ENCODE measurements around the gene BCAR1.

Gene BCAR1

GRCh38 chr16:75264457-75264998, 13.1 kb upstream of the BCAR1 start:
- no peak for DNase-seq (ENCODE audit: low read depth, low spot score)
- H3K4me1 ChIP-seq (ENCODE audit: insufficient read depth, insufficient read length) = peaks cover 55% of the 10 kb centered on the region
- TF ChIP-seq ZNF274 (IDR thresholded peaks at IDR 0.05; ENCODE audit: low read depth, low read length) = no peak
- no peak for TF ChIP-seq SUZ12 (IDR thresholded peaks at IDR 0.05; ENCODE audit: extremely low read depth, insufficient read depth, insufficient read length)
- TF ChIP-seq YY1 (IDR thresholded peaks at IDR 0.05; ENCODE audit: insufficient read depth, insufficient read length) = no peak
- H3K36me3 ChIP-seq (ENCODE audit: insufficient read depth, insufficient read length, low read length) = peaks cover 46% of the 10 kb centered on the region
- H3K9ac ChIP-seq (ENCODE audit: insufficient read length, low read depth) = peak overlapping the region; percentile 93
- H3K27me3 ChIP-seq (ENCODE audit: insufficient read depth, insufficient read length) = peaks cover 3% of the 10 kb centered on the region
- no peaks in the 10 kb centered on the region for H3K9me3 ChIP-seq (ENCODE audit: insufficient read depth, low read length)
- peak overlapping the region; percentile 95 for H3K4me3 ChIP-seq (ENCODE audit: insufficient read length, low read depth)

GRCh38 chr16:75263963-75264445, 12.6 kb upstream of the BCAR1 start:
- peaks cover 49% of the 10 kb centered on the region for H3K36me3 ChIP-seq (ENCODE audit: insufficient read depth, insufficient read length, low read length)
- no peaks in the 10 kb centered on the region for H3K9me3 ChIP-seq (ENCODE audit: insufficient read depth, low read length)
- H3K9ac ChIP-seq (ENCODE audit: insufficient read length, low read depth) = peak overlapping the region; percentile 93
- no peak overlapping the region for H3K4me3 ChIP-seq (ENCODE audit: insufficient read length, low read depth)
- DNase-seq (ENCODE audit: low read depth, low spot score) = no peak
- TF ChIP-seq YY1 (IDR thresholded peaks at IDR 0.05; ENCODE audit: insufficient read depth, insufficient read length) (no peak), SUZ12 (IDR thresholded peaks at IDR 0.05; ENCODE audit: extremely low read depth, insufficient read depth, insufficient read length) (no peak), ZNF274 (IDR thresholded peaks at IDR 0.05; ENCODE audit: low read depth, low read length) (no peak)
- H3K4me1 ChIP-seq (ENCODE audit: insufficient read depth, insufficient read length) = peaks cover 58% of the 10 kb centered on the region
- H3K27me3 ChIP-seq (ENCODE audit: insufficient read depth, insufficient read length) = peaks cover 3% of the 10 kb centered on the region

GRCh38 chr16:75263291-75263962, 12.0 kb upstream of the BCAR1 start:
- Histone ChIP-seq H3K4me3 (ENCODE audit: insufficient read length, low read depth) (no peak overlapping the region), H3K36me3 (ENCODE audit: insufficient read depth, insufficient read length, low read length) (peaks cover 55% of the 10 kb centered on the region), H3K27me3 (ENCODE audit: insufficient read depth, insufficient read length) (peaks cover 3% of the 10 kb centered on the region), H3K4me1 (ENCODE audit: insufficient read depth, insufficient read length) (peaks cover 64% of the 10 kb centered on the region), H3K9me3 (ENCODE audit: insufficient read depth, low read length) (no peaks in the 10 kb centered on the region), H3K9ac (ENCODE audit: insufficient read length, low read depth) (peak overlapping the region; percentile 12)
- no peak for TF ChIP-seq YY1 (IDR thresholded peaks at IDR 0.05; ENCODE audit: insufficient read depth, insufficient read length)
- TF ChIP-seq ZNF274 (IDR thresholded peaks at IDR 0.05; ENCODE audit: low read depth, low read length) = no peak
- no peak for DNase-seq (ENCODE audit: low read depth, low spot score)

GRCh38 chr16:75262800-75263127, 11.3 kb upstream of the BCAR1 start:
- H3K9ac ChIP-seq (ENCODE audit: insufficient read length, low read depth) = no peak overlapping the region
- peaks cover 65% of the 10 kb centered on the region for H3K4me1 ChIP-seq (ENCODE audit: insufficient read depth, insufficient read length)

GRCh38 chr16:75262104-75262799, 10.8 kb upstream of the BCAR1 start:
- peaks cover 66% of the 10 kb centered on the region for H3K4me1 ChIP-seq (ENCODE audit: insufficient read depth, insufficient read length)
- H3K9me3 ChIP-seq (ENCODE audit: insufficient read depth, low read length) = no peaks in the 10 kb centered on the region
- DNase-seq (ENCODE audit: low read depth, low spot score) = no peak
- no peak overlapping the region for H3K4me3 ChIP-seq (ENCODE audit: insufficient read length, low read depth)
- no peak overlapping the region for H3K9ac ChIP-seq (ENCODE audit: insufficient read length, low read depth)
- peaks cover 3% of the 10 kb centered on the region for H3K27me3 ChIP-seq (ENCODE audit: insufficient read depth, insufficient read length)
- TF ChIP-seq SUZ12 (IDR thresholded peaks at IDR 0.05; ENCODE audit: extremely low read depth, insufficient read depth, insufficient read length) = no peak
- TF ChIP-seq ZNF274 (IDR thresholded peaks at IDR 0.05; ENCODE audit: low read depth, low read length) = no peak
- no peak for TF ChIP-seq YY1 (IDR thresholded peaks at IDR 0.05; ENCODE audit: insufficient read depth, insufficient read length)
- H3K36me3 ChIP-seq (ENCODE audit: insufficient read depth, insufficient read length, low read length) = peaks cover 63% of the 10 kb centered on the region

More at GRCh38 chr16:75262800-75263127, 11.3 kb upstream of the BCAR1 start:
- DNase-seq (ENCODE audit: low read depth, low spot score) = no peak
- TF ChIP-seq YY1 (IDR thresholded peaks at IDR 0.05; ENCODE audit: insufficient read depth, insufficient read length) (no peak), ZNF274 (IDR thresholded peaks at IDR 0.05; ENCODE audit: low read depth, low read length) (no peak), SUZ12 (IDR thresholded peaks at IDR 0.05; ENCODE audit: extremely low read depth, insufficient read depth, insufficient read length) (no peak)
- Histone ChIP-seq H3K9me3 (ENCODE audit: insufficient read depth, low read length) (no peaks in the 10 kb centered on the region), H3K27me3 (ENCODE audit: insufficient read depth, insufficient read length) (peaks cover 3% of the 10 kb centered on the region), H3K36me3 (ENCODE audit: insufficient read depth, insufficient read length, low read length) (peaks cover 60% of the 10 kb centered on the region), H3K4me3 (ENCODE audit: insufficient read length, low read depth) (no peak overlapping the region)

GRCh38 chr16:75261590-75262078, 10.2 kb upstream of the BCAR1 start:
- TF ChIP-seq YY1 (IDR thresholded peaks at IDR 0.05; ENCODE audit: insufficient read depth, insufficient read length) (no peak), SUZ12 (IDR thresholded peaks at IDR 0.05; ENCODE audit: extremely low read depth, insufficient read depth, insufficient read length) (no peak), ZNF274 (IDR thresholded peaks at IDR 0.05; ENCODE audit: low read depth, low read length) (no peak)
- Histone ChIP-seq H3K4me3 (ENCODE audit: insufficient read length, low read depth) (no peak overlapping the region), H3K9ac (ENCODE audit: insufficient read length, low read depth) (peak overlapping the region; percentile 36), H3K9me3 (ENCODE audit: insufficient read depth, low read length) (no peaks in the 10 kb centered on the region), H3K36me3 (ENCODE audit: insufficient read depth, insufficient read length, low read length) (peaks cover 63% of the 10 kb centered on the region), H3K4me1 (ENCODE audit: insufficient read depth, insufficient read length) (peaks cover 67% of the 10 kb centered on the region), H3K27me3 (ENCODE audit: insufficient read depth, insufficient read length) (peaks cover 3% of the 10 kb centered on the region)
- DNase-seq (ENCODE audit: low read depth, low spot score) = no peak

Data from NT2/D1 (cell line).